Astrocyte of the spinal cord (primary cell): ENCODE measurements around the gene WSCD2.

Source experiments
- DNase-seq: peaks from one replicate; pipeline ENCODE4 v3.0.0; 2011; ENCODE audit warnings: low read depth, low spot score
- H3K4me3 ChIP-seq: 2 replicates; pipeline ENCODE4 v1.5.1; 2011; ENCODE audit warnings: low read depth, mild to moderate bottlenecking, low read length, moderate library complexity
- CTCF ChIP-seq: IDR thresholded peaks from 2 replicates; pipeline ENCODE4 v1.5.1; 2012; ENCODE audit warnings: low read depth, mild to moderate bottlenecking, low read length, inconsistent platforms
- in situ Hi-C: cut with HindIII; loops from 2 replicates; pipeline ENCODE4 v1.10.0; 2017; ENCODE audit warnings: low sequenced_read_pairs

Gene WSCD2

GRCh38 chr12:108099073-108099472 lies 30.0 kb upstream of the WSCD2 start:
- no peak for TF ChIP-seq CTCF
- H3K4me3 ChIP-seq, result no peak overlapping the region
- no peak for DNase-seq
- in situ Hi-C loops, result no loop called here

GRCh38 chr12:108099778-108100489 lies 29.2 kb upstream of the WSCD2 start:
- DNase-seq, result no peak
- TF ChIP-seq CTCF, result no peak
- in situ Hi-C loops, result no loop called here
- H3K4me3 ChIP-seq, result no peak overlapping the region

GRCh38 chr12:108101605-108102175 lies 27.4 kb upstream of the WSCD2 start:
- H3K4me3 ChIP-seq, result no peak overlapping the region
- in situ Hi-C loops, result no loop called here
- no peak for DNase-seq

GRCh38 chr12:108102363-108102762 lies 26.7 kb upstream of the WSCD2 start:
- DNase-seq, result no peak
- TF ChIP-seq CTCF, result no peak
- no peak overlapping the region for H3K4me3 ChIP-seq
- in situ Hi-C loops, result no loop called here

More at GRCh38 chr12:108101605-108102175, 27.4 kb upstream of the WSCD2 start:
- no peak for TF ChIP-seq CTCF

GRCh38 chr12:108103087-108103486 lies 26.0 kb upstream of the WSCD2 start:
- no peak for TF ChIP-seq CTCF
- H3K4me3 ChIP-seq, result no peak overlapping the region
- DNase-seq, result no peak
- in situ Hi-C loops, result no loop called here

- in situ Hi-C loops, result no loop called here
Observed at GRCh38 chr12:108103517-108103916, 25.6 kb upstream of the WSCD2 start.

More at GRCh38 chr12:108103517-108103916, 25.6 kb upstream of the WSCD2 start:
- no peak overlapping the region for H3K4me3 ChIP-seq
- no peak for DNase-seq
- TF ChIP-seq CTCF, result no peak
